ENCODE results near the gene GPD1.
"Not testable (repeated sequence)": the region's sequence is repeated elsewhere in the genome, so short reads cannot be mapped to it uniquely, and the experiment has no call there.

Gene GPD1

DNA sequence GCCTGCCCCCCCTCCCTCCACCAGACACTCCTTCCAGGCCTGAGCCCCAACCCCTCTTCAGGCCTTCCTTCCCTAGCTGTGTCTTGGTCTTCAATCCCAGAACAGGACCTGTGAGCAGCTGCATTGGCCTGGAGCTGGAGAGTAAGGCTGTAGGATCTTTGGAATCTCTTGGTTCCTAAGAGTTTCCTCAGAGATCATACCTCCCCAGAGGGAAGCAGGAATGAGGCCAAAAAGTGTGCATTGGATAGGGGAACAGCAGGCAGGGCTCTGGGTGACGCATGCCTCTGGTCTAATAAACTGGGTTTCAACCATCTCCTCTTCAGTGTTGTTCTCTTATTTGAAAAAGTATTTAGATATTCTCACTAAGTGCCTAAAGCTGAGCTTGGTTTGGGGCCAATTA lies 20.5 kb upstream of the GPD1 start:
- TF ChIP-seq, protein P1, sequence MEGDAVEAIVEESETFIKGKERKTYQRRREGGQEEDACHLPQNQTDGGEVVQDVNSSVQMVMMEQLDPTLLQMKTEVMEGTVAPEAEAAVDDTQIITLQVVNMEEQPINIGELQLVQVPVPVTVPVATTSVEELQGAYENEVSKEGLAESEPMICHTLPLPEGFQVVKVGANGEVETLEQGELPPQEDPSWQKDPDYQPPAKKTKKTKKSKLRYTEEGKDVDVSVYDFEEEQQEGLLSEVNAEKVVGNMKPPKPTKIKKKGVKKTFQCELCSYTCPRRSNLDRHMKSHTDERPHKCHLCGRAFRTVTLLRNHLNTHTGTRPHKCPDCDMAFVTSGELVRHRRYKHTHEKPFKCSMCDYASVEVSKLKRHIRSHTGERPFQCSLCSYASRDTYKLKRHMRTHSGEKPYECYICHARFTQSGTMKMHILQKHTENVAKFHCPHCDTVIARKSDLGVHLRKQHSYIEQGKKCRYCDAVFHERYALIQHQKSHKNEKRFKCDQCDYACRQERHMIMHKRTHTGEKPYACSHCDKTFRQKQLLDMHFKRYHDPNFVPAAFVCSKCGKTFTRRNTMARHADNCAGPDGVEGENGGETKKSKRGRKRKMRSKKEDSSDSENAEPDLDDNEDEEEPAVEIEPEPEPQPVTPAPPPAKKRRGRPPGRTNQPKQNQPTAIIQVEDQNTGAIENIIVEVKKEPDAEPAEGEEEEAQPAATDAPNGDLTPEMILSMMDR (IDR thresholded peaks at IDR 0.05; ENCODE audit: extremely low read depth, missing control alignments) = no peak
- no peak for DNase-seq (ENCODE audit: low spot score)

DNA sequence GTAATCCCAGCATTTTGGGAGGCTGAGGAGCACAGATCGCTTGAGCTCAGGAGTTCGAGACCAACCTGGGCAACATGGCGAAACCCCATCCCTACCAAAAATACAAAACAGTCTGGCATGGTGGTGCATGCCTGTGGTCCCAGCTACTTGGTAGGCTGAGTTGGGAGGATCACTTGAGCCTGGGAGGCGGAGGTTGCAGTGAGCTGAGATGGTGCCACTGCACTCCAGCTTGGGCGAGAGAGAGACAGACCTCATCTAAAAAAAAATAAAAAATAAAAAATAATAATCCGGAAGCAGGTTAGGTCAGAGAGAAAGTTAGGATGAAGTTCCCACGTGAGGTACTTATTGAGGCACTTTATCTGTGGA lies 19.4 kb upstream of the GPD1 start:
- DNase-seq (ENCODE audit: low spot score) = not testable (repeated sequence)

DNA sequence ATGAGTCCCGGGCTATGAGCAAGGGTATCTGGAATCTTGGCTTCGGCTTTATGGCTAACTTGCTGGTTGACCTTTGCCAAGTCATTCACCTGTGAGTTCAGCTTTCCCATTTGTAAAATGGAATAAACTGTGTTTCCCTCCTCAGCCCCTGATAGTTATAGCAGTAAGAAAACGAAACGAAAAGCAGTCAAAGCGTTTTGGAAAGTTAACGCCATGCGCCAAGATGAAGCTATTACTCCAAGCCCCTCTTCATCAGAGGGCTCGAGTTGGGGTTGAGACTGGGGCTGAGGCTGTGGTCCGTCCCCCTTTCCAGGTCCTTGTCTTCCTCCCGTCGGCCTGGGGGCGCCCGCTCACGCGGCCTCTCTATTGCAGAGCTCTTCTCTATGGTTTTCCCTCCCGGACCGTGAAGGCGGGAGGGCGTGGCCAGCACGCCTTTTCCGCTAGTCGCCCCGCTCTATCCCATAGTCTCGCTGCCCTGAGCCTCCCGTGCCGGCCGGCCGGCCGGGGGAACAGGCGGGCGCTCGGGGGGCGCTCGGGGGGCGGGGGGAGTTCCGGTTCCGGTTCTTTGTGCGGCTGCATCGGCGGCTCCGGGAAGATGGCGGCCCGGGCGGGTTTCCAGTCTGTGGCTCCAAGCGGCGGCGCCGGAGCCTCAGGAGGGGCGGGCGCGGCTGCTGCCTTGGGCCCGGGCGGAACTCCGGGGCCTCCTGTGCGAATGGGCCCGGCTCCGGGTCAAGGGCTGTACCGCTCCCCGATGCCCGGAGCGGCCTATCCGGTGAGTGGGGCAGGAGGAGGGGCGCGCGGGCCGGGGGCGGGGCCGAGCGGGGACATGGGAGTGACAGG lies 18.8 kb upstream of the GPD1 start, which contains the start of gene SMARCD1:
TSS of gene SMARCD1 (plus strand) at position 568 of the 840 bp plus-strand sequence. CDS start at position 596, 28 bp downstream.
- TF ChIP-seq, protein P1 (IDR thresholded peaks at IDR 0.05; ENCODE audit: extremely low read depth, missing control alignments) = peak; percentile 54
- peak; percentile 96 for DNase-seq (ENCODE audit: low spot score)

DNA sequence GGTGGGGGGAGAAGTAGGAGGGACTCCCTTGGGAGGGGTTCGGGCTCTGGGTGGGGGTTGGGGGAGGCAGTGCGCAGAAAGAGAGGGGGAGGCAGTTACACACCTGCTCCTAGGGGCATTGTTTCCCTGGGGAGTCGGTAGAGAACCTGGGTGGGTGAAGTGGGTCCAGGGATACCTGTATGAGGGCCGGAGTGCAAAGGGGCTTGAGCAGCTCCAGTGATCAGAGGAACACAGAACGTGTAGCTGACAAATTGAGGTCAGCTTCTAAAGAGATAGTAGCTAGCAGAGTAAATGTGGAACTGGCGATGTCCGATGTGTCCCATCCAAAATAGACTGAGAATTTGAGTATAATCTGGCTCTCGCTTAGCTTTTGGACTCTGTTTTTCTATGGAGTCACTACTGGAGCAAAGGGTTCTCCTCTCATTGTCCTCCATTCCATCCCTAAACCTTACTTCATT lies 18.2 kb upstream of the GPD1 start:
- TF ChIP-seq, protein P1 (IDR thresholded peaks at IDR 0.05; ENCODE audit: extremely low read depth, missing control alignments) = no peak
- peak; percentile 38 for DNase-seq (ENCODE audit: low spot score)

DNA sequence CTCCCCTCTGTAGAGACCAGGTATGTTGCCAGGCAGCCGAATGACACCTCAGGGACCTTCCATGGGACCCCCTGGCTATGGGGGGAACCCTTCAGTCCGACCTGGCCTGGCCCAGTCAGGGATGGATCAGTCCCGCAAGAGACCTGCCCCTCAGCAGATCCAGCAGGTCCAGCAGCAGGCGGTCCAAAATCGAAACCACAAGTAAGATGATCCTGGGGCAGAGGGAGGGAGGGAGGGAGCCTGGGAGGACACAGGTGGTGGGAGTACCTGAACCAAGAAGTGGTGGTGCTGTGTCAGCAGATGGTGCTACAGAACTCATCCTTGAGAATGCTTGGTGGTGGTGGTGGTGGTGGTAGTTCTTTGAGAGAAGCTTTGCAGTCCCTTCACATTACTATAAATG lies 17.7 kb upstream of the GPD1 start:
- DNase-seq (ENCODE audit: low spot score) = no peak
- TF ChIP-seq, protein P1 (IDR thresholded peaks at IDR 0.05; ENCODE audit: extremely low read depth, missing control alignments) = no peak

DNA sequence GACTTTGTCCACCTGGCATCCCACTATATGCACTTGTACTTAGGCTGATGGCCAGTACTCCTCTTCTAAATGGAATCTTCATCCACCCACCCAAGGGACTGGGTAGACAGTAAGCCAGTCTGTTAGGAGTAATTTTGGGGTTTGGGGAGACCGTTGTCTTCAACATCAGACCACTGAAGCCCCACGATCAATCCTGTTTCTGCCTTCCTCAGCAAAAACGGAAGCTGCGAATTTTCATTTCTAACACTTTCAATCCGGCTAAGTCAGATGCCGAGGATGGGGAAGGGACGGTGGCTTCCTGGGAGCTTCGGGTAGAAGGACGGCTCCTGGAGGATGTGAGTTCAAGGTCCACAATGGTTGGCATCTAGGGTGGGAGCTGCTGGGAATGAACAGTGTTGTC lies 16.7 kb upstream of the GPD1 start:
- TF ChIP-seq, protein P1 (IDR thresholded peaks at IDR 0.05; ENCODE audit: extremely low read depth, missing control alignments) = no peak

DNA sequence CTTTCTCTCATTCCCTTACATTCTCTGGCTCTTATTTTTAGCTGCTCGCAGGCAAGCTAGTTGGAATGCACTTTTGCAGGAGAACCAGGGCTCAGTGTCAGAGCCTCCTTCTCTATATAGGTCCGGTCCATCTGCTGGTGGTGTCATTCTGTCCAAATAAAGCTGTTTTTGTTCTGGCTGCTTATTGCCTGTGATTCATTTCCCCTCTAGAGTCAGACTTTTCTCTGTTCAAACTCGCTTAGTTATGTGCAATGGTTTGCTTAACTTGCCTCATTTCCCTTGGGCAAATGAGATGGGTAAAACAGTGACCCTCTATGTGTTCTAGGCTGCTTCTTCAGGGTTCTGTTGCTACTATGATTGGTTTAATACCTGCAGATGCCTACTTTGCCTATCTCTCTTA lies 15.8 kb upstream of the GPD1 start:
- no peak for DNase-seq (ENCODE audit: low spot score)
- TF ChIP-seq, protein P1 (IDR thresholded peaks at IDR 0.05; ENCODE audit: extremely low read depth, missing control alignments) = no peak

More for the DNA sequence above, 16.7 kb upstream of the GPD1 start:
- no peak for DNase-seq (ENCODE audit: low spot score)

Data from GM20000 (cell line).